A673 (cell line): ENCODE results near the gene KRT17.

Experiments used
- CTCF ChIP-seq: fragments of 300-800, 200-600 bp; sonication (generic); conservative IDR thresholded peaks from 2 replicates; pipeline ENCODE4 v1.5.1; 2017; ENCODE audit warnings: low read depth, mild to moderate bottlenecking, antibody characterized with exemption, low read length, moderate library complexity, mixed read lengths
- EZH2 ChIP-seq: fragments of 200-600 bp; sonication (generic); IDR thresholded peaks from 2 replicates; pipeline ENCODE4 v1.6.1; 2017; ENCODE audit warnings: borderline replicate concordance, low read depth, mild to moderate bottlenecking, mixed read lengths, antibody characterized with exemption, low read length; ENCODE audit not compliant: poor library complexity, severe bottlenecking

- TF ChIP-seq CTCF (no peak), EZH2 (no peak)
These were observed 32.1 kb upstream of the KRT17 start for GRCh38 chr17:41656249-41657023.
